Fibroblast of skin of left quadriceps (primary cell): Measurements from ENCODE around the gene NAMPT.
"Not testable (repeated sequence)": the region's sequence is repeated elsewhere in the genome, so short reads cannot be mapped to it uniquely, and the experiment has no call there.

Experiments
- DNase-seq, 2 experiments: peaks; one replicate each; pipeline ENCODE4 v3.0.0-alpha.2; 2013; ENCODE audit warnings: low read depth in 2 of 2

The NAMPT gene

DNA sequence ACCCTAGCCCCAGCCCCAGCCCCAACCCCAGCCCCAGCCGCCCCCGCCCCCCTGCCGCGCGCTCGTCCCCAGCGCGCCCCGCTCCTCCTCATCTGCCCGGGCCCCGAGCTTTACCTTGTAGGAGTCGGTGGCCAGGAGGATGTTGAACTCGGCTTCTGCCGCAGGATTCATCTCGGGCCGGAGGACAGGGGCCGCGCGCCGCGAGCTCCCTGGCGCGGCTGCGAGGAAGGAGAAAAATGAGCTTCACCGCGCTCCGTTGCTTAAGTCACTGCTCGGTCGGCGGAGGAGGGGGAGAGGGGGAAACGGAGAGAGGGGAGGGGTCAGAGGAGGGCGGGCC lies at the start of gene NAMPT:
Gene NAMPT, minus strand, starts transcription at position 270 of the 337 bp plus-strand sequence. Its CDS starts 99 bp downstream, at position 171.
- DNase-seq: no peak

GRCh38 chr7:106332201-106332600 lies 47.4 kb upstream of the NAMPT start:
- DNase-seq: no peak

DNA sequence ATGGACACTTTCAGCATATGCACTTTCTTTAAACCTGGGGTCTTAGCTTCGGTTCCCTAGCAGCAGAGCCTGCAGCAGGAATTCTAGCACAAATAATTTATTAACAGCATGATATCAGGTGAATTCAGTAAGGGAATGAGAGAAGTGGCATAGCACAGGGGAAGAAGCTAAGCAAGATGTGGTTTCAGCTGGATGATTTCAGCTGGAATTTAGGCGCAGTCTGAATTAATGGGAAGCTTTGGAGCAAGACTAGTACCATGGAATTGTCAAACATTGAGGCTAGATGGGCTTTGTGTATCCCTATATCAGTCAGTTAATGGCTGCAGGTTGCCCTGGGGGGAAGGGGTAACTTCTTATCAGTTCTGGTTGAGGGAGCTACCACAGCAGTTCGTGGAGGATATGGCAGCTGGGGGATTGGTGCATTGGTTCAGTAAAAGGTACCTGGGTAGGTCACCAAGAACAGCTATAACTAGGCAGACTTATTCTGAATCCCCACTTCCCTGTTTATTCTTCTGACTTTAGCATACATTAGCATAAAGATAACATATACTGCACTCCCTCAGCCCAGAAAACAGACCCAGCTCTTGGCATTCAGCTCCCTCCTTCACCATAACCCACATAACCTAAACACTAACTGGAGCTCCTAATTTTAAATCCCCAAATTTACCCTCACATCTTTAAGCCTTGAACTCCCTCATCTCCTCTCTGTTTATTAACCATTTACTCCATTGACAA lies 46.8 kb upstream of the NAMPT start:
- no peak for DNase-seq

GRCh38 chr7:106329971-106330733 lies 45.4 kb upstream of the NAMPT start:
- DNase-seq: peak; percentile 67 to 71

DNA sequence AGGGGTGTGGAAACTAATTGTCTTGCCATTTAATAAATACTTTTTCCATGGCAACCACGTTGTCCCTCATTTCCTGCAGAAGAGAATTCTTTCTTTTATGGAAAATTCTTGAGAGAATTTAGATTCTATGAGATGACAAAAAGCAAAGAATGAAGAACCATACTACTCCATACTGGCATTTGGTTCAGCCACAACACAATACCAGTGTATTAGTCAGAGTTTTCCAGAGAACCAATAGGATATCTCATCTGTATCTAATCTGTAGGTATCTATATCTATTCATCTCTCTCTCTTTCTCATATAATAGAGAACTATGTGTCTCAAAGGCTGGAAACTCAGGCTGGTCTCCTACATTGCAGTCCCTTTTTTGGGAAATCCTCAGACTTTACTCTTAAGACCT lies 44.6 kb upstream of the NAMPT start:
- no peak for DNase-seq

- DNase-seq: no peak
Measured at GRCh38 chr7:106327538-106328481, 43.0 kb upstream of the NAMPT start.

DNA sequence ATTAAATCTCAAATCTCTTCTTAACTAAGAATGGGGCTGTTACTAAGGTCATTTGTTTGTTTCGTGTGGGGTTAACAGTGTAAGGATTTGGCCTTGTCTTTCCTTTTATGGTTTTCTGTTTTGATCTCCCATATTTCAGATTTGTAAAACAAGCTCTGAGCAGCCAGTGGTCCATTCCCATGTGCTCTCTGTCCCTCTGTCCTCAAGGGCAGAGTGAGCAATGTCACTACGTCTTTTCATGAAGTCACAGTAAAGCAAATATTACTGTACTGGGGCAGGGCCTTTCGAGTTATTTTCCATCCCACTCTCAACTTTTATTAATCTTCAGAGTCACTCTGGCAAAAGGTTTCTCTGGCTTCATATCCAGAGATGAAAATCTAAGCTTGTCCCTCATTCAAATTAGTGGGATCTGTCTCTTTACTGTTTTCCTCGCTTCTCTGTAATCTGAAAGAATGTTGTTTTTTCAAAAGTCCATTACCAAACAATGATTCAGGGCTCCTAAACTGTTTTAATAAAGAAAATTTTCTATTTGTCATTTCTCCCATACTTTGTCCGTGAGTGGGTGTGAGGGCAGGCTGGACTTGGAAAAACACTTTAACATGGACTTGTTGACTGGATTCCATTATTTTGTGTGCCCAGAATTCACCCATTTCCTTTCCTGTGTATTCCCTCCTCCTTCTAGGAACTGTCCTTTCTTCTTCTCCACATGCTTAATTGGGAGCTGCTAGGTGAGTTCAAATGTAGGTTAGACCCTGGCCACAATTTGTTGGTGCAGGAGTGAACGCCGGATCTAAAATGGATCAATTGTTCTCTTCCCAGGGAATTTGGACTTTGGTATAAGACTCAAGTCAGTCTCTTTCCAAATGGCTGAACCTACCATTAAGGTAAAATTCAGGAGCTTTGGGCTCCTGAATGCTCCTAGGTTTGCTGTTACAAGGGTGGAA lies 42.1 kb upstream of the NAMPT start:
- DNase-seq: no peak

DNA sequence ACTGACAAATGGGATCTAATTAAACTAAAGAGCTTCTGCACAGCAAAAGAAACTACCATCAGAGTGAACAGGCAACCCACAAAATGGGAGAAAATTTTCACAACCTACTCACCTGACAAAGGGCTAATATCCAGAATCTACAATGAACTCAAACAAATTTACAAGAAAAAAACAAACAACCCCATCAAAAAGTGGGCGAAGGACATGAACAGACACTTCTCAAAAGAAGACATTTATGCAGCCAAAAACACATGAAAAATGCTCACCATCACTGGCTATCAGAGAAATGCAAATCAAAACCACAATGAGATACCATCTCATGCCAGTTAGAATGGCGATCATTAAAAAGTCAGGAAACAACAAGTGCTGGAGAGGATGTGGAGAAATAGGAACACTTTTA lies 39.7 kb upstream of the NAMPT start:
- not testable (repeated sequence) for DNase-seq

GRCh38 chr7:106320254-106320770 lies 35.5 kb upstream of the NAMPT start:
- DNase-seq: not testable (repeated sequence)

DNA sequence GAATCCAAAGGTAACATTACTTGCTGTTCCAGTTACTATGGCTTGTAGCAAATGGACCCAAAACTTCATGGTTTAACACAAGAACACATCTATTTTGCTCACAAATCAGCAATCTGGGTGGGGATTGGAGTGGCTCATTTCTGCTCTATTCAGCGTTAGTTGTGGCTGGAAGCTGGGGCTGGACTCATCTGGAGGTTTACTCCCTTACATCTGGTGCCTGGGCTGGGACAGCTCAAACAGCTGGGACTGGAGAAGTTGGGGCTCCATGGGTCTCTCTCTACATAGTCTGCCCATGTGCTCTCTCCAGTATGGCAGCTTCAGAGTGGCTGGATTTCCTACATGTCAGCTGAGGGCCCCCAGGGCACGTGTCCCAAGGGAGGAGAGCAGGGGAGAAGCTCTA lies 33.7 kb upstream of the NAMPT start:
- no peak for DNase-seq

DNA sequence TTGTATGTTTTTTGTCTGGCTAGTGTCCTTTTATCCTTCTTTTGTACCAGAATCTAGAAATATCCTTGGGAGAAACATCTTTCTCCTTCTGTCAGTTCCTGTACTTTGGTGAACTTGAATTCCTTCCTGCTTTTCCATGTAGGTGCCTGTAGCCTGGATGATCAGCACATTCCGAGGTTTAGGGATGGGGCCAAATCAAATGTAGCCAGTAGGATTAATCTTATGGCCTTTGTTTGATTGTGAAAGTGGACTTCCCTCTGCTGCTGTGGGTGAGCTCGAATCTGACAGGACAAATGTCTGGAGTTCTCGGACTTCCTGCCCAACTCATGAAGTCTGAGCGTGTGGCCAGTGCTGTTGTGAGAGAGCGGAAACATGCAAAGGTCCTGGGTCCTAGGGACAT lies 33.2 kb upstream of the NAMPT start:
- no peak for DNase-seq

DNA sequence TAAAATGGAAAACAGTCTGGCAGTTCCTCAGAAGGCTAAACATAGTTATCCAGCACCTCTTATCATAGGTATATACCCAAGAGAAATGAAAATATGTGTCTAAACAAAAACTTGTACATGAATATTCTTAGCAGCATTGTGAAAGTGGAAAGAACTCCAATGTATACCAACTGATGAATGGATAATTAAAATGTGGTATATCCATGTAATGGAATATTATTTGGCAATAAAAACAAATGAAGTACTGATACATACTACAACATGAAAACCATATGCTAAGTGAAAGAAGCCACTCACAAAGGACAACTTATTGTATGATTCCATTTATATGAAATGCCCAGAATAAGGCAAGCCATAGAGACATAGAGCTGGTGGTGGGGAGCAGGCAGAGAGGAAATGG lies 32.2 kb upstream of the NAMPT start:
- DNase-seq: no peak

DNA sequence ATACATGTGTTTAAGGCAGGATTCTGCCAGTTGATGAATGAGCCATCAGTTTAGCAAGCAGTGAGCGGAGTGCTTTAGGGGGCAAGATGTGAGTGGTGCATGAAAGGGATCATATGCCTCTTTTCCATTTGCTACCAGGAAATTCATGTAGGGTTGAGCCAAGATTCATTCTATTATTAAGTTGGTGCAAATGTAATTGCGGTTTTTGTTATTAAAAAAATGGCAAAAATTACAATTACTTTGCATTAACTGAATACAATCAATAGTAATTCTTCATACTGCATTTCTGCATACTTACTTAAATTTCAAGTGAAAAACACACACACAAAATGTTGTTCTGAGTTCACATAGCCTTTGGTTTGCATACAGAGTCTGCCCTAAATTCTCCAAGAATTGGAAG lies 30.1 kb upstream of the NAMPT start:
- no peak for DNase-seq

DNA sequence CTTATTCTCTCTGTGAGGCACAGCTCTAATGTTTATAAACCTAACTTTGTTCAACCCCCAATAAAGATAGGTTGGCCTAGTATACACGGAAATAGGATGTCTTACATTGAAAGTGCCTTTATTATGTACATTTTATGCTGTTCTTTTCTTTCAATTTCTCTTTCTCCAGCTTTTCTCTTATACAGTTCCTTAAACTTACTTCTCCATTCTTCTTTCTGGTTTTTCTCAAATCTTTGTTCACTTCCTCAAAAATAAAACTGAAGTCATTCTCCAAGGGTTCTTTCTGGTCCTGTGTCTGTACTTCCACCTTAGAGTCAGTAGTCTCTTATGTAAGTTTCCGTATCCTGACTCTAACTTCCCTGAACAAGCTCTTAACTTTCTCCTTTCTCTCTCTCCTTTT lies 29.2 kb upstream of the NAMPT start:
- no peak for DNase-seq

DNA sequence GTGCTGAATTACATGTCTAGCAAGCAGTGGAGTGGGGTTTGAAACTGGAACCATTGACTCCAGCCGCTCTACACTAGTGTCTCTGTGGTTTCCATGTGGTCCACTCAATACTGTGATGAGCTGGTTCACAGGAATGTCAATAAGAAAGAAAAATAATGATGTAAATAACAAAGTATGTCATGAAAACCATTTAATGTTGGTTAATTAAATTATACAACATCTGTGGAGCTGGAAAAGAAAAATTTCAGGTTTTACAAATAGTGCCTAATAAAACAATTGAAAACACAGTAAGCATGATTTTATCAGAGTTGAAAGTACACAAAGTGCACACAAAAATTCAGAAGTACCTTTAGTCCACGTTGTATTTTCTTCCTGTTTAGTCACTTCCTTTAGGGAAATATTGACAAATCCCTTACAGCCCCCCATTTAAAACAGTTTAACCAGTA lies 28.7 kb upstream of the NAMPT start:
- DNase-seq: peak; percentile 59 to 60

GRCh38 chr7:106312906-106313305 lies 28.1 kb upstream of the NAMPT start:
- DNase-seq: no peak

- DNase-seq: no peak
Measured at GRCh38 chr7:106312099-106312871, 27.5 kb upstream of the NAMPT start.

GRCh38 chr7:106309362-106309761 lies 24.6 kb upstream of the NAMPT start:
- no peak for DNase-seq

DNA sequence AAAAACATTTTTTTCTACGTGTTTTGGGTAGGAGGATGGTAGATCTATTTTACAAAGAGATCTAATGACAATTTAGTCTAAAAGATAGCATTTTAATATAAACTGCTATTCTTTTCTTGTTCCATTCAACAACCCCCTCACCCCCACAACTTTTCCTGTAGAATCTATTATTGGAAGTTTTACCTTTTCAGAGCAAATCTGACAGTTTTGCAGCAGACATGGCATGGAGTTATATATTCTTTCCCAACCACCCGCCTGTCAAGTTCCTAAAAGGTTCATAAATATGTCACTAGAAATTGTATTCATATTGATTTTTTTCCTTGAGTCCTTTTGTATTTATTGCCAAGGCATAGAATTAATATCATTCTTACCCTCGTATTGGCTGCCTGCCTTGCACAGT lies 21.5 kb upstream of the NAMPT start:
- no peak for DNase-seq

- no peak for DNase-seq
Measured at GRCh38 chr7:106305732-106306131, 20.9 kb upstream of the NAMPT start.
